Stimulated activated CD4-positive, alpha-beta T cell treated with anti-CD3 and anti-CD28 coated beads, Interleukin-2, amount 100 ng/mL, for 4 hours (primary cell): ENCODE data around the gene USP4.
"Not testable (repeated sequence)": the region's sequence is repeated elsewhere in the genome, so short reads cannot be mapped to it uniquely, and the experiment has no call there.

Experiments used
- DNase-seq: peaks from one replicate; pipeline ENCODE4 v3.0.0-alpha.2; 2020; ENCODE audit warnings: low read depth

The USP4 gene

GRCh38 chr3:49253512-49253911 lies 86.3 kb downstream of the USP4 start:
- DNase-seq = no peak

GRCh38 chr3:49248840-49249227 lies 91.0 kb downstream of the USP4 start:
- no peak for DNase-seq

- no peak for DNase-seq
Observed at GRCh38 chr3:49244581-49245205, 95.2 kb downstream of the USP4 start.

GRCh38 chr3:49240091-49240490 lies 99.8 kb downstream of the USP4 start:
- not testable (repeated sequence) for DNase-seq

DNA sequence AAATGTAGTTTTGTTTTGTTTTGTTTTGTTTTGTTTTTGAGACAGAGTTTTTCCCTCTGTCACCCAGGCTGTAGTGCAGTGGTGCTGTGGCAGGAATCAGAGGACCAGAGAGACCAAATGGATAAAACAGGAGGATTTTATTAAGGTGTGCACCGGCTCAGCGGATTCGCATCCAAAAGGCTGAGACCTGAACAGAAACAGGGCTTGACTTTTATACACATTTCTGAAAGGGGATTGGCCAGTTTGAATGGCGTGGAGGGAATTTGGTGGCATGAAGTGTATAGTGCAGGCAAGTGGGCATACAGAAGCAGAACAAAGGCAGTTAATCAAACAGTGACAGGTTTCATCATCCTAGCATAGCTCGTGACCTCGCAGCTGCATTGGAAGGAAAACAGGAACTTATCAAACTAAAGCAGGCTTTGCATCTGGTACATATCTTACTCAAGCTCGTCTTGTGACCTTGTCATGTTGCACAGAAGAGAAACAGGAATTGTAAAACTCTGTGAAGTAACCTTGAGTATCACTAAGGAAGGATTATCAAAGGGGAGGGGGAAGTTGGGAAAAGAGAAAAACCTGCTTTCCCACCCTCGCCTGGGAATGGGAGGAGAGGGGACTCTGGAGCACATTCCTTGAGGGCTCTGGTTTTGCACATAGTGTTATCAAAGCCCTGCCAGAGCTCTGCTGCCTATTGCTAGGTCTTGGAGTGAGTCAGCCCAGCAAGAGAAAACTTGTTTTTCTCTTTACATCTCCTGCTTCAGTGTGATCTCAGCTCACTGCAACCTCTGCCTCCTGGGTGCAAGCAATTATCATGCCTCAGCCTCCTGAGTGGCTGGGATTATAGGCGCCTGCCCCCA lies 101.4 kb downstream of the USP4 start:
- DNase-seq = no peak

DNA sequence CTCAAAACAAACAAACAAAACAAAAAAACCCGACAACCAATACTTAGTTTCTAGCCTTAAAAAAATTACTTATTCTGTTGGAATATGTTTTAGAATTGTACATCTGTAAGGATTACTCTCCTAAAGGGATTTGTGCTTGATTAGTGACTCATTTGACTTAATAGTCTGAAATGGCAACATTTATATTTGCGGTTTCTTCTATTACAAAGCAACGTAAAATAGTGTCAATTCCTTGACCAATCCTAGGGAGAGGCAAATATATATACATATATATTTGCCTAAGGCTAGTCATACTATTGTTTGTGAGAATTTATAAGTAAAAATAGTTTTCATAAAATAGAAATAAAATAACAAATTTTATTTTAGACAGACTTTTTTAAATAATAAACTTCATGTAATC lies 102.5 kb downstream of the USP4 start:
- no peak for DNase-seq

DNA sequence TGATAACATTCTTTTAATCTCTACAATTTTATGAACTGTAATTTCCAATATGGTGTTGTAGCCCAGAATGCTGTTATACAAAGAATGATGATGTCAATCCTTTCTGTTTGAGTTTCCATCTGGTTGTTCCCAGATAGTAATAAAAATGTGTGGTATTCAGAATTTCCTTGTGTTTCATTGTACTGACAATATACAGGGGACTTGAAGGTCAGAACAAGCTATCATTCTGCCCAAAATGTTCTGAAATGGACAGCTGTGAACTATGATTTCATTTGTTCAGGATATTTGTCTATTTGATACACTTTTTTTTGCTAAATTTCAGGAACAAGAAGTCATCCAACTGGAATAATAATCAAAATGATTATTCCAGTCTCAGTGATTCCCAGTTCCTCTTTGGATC lies 103.6 kb downstream of the USP4 start:
- no peak for DNase-seq

DNA sequence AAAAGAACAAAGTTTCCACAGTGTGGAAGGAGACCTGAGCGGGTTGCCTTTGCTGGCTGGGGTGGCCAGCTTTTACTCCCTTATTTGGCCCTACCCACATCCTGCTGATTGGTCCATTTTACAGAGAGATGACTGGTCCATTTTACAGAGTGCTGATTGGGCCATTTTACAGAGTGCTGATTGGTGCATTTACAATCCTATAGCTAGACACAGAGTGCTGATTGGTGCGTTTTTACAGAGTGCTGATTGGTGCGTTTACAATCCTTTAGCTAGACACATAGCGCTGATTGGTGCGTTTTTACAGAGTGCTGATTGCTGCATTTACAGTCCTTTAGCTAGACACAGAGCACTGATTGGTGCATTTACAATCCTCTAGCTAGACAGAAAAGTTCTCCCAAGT lies 111.0 kb downstream of the USP4 start:
- not testable (repeated sequence) for DNase-seq
